Activated CD4-positive, alpha-beta T cell treated with anti-CD3 and anti-CD28 coated beads for 48 hours (primary cell): Measurements from ENCODE around the gene ZNF160.
"Not testable (repeated sequence)": the region's sequence is repeated elsewhere in the genome, so short reads cannot be mapped to it uniquely, and the experiment has no call there.

Source experiments
- DNase-seq: peaks from one replicate; pipeline ENCODE4 v3.0.0-alpha.2; 2020

ZNF160 gene

GRCh38 chr19:53091413-53092254 lies 11.6 kb downstream of the ZNF160 start:
- no peak for DNase-seq

GRCh38 chr19:53088091-53088490 lies 15.1 kb downstream of the ZNF160 start:
- no peak for DNase-seq

GRCh38 chr19:53086949-53087348 lies 16.3 kb downstream of the ZNF160 start:
- no peak for DNase-seq

- DNase-seq = no peak
Observed at GRCh38 chr19:53085496-53085895, 17.7 kb downstream of the ZNF160 start.

DNA sequence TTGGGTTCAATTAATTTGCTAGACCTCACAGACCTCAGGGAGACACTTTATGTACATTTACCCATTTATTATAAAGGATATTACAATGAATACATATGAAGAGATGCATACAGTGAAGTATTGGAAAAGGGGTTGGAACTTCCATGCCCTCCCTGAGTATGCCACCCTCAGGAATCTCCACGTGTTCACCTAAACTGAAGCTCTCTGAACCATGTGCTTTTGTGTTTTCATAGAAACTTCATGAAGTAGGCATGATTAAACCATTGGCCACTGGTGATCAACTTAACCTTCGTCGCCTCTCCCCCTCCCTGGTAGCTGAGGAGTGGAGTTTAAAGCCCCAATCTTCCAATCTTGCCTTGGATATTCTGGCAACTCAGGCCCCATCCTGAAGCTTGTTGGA lies 20.3 kb downstream of the ZNF160 start:
- no peak for DNase-seq

DNA sequence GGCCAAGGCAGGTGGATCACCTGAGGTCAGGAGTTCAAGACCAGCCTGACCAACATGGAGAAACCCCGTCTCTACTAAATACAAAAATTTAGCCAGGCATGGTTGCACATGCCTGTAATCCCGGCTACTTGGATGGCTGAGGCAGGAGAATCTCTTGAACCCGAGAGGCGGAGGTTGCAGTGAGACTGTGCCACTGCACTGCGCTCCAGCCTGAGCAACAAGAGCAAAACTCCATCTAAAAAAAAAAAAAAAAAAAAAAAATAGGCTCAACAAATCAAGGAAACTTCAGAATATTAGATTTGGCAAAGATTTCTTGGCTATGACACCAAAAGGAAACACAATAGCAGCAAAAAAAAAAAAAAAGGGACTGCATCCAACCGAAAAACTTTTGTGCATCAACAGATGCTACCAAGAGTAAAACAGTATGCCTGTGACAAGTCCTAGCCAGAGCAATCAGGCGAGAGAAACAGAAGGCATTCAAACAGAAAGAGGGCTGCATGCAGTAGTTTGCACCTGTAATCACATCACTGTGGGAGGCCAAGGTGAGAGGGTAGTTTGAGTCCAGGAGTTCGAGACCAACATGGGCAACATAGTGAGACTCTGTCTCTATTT lies 23.8 kb downstream of the ZNF160 start:
- no peak for DNase-seq

- no peak for DNase-seq
Observed at GRCh38 chr19:53078668-53079067, 24.6 kb downstream of the ZNF160 start.

GRCh38 chr19:53076984-53077383 lies 26.2 kb downstream of the ZNF160 start:
- peak; percentile 4 for DNase-seq

DNA sequence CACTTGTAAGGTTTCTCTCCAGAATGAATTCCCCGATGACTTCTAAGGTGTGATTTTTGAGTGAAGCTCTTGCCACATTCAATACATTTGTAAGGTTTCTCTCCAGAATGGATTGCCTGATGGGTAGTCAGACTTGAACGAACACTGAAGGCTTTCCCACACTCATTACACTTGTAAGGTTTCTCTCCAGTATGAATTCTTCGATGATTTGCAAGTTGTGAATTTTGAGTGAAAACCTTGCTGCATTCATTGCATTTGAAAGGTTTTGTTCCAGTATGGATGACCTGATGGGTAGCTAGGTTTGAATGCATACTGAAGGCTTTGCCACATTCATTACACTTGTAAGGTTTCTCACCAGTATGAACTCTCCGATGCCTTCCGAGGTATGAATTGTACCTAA lies 34.4 kb downstream of the ZNF160 start:
- no peak for DNase-seq

- DNase-seq = no peak
Observed at GRCh38 chr19:53068199-53068598, 35.0 kb downstream of the ZNF160 start.

GRCh38 chr19:53057904-53058580 lies 45.2 kb downstream of the ZNF160 start:
- peak; percentile 30 for DNase-seq

- DNase-seq = no peak
Observed at GRCh38 chr19:53055117-53055516, 48.1 kb downstream of the ZNF160 start.

DNA sequence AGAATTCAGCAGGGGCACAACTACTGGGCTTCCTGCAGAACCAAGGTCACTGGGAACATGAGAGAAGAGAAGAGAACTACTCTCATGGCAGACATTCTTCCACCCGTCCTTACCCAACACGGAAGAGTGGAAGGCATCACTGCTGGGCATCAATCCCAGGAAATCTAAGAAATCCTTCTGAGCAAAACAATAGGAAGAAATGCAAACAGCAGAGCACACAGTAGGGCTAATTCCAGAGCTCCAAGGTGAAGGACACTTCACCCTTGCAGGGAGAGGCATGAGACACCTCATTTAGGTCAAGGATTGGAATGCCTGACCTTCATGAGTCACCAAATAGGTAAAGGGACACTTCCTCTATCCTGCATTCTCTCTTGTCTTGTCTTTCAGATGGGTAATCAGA lies 55.8 kb downstream of the ZNF160 start:
- no peak for DNase-seq

GRCh38 chr19:53045536-53045935 lies 57.7 kb downstream of the ZNF160 start:
- DNase-seq = no peak

DNA sequence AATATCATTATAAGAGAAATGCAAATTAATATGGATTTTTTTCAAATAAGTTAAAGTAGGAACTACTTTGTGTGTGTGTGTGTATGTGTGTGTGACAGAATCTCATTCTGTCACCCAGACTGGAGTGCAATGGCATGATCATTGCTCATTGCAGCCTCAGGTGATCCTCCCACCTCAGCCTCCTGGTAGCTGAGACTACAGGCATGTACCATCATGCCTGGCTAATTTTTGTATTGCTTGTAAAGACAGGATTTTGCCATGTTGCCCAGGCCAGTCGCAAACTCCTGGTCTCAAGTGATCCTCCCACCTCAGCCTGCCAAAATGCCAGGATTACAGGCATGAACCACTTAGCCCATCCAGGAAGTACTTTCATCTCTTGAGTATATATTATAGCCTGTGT lies 61.9 kb downstream of the ZNF160 start:
- DNase-seq = no peak

GRCh38 chr19:53037101-53038097 lies 65.8 kb downstream of the ZNF160 start:
- peak; percentile 6 for DNase-seq

DNA sequence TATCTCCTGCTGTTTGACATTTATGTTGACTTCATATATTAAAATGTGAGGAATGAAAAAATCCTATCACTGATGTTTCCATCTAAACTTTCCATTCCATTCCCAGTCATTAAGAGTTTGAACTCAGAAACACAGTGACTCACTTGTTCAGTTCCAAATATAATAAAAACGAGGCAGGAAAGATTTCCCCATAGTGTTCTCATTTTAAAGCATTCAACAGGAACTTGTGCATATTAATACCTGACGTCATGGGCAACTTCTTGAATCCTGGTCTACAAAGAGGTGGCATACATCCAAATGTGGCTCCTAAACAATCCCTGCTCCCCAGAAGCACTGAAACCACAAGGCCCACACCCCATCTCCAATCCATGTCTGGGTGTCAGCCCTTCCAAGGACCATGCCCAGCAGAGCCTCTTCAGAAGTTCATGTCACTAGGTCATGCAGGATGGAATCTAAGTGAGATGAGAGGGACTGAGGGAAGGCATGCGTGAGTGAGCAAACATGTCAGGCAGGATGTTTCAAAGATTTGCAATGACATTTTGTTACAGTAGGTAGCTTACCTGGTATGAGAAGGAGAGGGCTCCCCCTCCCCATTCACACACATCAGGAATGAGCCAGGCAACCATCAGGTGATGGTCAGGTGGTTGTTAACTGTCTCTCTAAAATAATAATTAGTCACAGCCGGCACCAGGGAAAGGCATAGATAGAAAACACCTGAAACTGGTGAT lies 68.1 kb downstream of the ZNF160 start:
- DNase-seq = no peak

DNA sequence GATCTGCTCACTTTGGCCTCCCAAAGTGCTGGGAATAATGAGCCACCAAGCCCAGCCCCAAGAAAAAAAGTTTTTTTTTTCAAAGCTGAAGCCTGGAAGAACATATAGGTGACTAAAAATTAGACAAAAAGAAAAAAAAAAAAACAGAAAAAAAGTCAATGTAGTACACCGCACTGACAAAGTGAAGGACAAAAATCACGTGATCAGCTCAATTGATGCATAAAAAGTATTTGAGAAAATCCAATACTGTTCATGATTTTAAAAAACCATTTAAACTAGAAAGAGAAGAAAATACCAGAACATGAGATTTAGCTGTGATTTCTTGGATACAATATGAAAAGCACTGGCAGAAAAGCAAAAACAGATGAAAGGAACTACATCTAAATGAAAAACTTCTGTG lies 69.2 kb downstream of the ZNF160 start:
- no peak for DNase-seq

- DNase-seq = not testable (repeated sequence)
Observed at GRCh38 chr19:53028306-53028705, 74.9 kb downstream of the ZNF160 start.

GRCh38 chr19:53019684-53020083 lies 83.5 kb downstream of the ZNF160 start:
- DNase-seq = peak; percentile 12
